HG02571 (cell line): ENCODE data around the gene SNTG2.

Experiments used
- ATAC-seq: cut with Tn5 transposase; IDR thresholded peaks from one replicate; pipeline ENCODE4 v1.9.1; 2021; ENCODE audit warnings: mild to moderate bottlenecking, moderate library complexity; ENCODE audit not compliant: unreplicated experiment

SNTG2 gene

DNA sequence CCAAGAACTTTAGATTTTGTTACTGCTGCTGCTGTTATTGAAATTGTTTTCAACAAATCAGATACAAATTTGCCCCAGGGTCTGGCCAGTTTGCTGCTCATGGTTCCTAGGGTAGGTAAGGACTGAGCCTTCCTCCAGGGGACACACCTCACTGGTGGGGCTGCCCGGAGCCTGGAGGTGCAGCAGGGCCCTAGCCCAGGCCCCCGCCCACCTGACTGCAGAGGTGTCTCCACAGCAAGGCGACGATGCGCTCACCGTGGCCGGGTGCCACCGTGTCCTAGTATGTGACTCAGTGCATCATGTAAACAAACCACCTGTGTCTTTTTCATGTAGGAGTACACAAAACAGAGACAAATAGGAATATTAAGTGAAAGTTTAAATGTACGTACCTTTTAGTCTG is 309.1 kb downstream of the SNTG2 start:
- no peak for ATAC-seq

DNA sequence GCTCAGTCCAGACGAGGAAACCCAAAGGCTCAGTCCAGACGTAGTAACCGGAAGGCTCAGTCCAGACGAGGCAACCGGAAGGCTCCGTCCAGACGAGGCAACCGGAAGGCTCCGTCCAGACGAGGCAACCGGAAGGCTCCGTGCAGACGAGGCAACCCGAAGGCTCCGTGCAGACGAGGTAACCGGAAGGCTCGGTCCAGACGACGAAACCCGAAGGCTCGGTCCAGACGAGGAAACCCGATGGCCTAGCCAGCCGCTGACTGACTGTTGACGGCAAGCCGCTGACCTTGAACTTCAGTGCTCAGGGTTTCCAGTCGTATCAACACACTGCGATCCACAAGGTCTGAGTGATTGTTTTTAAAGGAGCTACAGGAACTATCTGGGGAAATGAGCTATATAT is 312.0 kb downstream of the SNTG2 start:
- no peak for ATAC-seq

DNA sequence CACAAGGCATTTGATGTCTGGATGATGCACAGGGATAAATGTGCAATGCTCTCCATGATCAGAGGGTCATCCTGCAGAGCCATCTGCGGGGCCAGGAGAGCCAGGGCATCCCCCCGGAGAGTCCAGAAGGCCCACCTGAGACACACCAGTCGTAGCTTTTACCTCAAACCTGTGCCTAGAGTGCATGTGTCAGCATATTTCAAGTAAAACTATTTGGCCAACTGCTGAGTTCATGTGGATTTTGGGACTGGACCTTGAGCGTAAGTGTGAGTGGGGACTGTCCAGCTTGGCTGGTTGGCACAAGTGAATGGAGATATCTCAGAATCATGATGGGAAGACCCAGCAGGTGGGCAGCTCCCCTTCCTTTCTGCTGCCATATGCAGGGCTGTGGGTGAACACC is 314.8 kb downstream of the SNTG2 start:
- ATAC-seq, result no peak

DNA sequence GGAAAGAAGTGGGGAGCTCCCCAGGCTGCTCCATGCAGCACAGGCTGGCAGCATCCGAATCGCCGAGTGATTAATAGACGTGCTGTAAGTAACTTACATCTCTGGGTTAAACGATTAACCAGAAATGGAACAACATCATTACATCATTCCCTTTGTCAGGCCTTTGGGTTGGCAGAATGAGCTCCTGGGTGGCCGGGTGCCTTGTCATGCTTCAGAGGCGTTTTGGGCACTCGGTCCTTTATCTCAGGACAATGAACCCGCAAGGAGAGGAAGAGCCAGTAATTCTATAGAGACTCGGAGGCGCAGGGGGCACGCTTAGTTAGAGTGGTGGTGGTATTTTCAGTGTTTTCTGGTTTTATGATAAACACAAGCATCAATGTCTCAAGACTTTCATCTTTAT is 315.7 kb downstream of the SNTG2 start:
- ATAC-seq, result no peak

DNA sequence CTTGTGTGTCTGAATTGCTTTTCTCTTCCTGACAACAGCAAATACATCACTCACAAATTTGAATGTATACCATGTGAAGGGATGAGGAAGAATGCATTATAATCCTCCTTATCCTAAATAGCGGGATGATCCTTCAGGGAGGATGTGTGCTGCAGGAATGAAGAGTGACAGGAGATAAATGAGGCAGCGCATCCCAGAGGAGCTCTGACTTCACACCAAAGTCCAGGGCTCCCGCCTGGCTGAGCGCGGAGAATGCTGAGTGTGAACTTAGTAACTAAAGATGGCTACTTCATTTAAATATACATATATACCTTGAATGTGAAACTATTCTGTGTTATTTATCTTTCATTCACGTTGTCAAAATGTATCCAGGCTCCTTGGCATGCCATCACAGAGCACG is 317.4 kb downstream of the SNTG2 start:
- ATAC-seq, result no peak

DNA sequence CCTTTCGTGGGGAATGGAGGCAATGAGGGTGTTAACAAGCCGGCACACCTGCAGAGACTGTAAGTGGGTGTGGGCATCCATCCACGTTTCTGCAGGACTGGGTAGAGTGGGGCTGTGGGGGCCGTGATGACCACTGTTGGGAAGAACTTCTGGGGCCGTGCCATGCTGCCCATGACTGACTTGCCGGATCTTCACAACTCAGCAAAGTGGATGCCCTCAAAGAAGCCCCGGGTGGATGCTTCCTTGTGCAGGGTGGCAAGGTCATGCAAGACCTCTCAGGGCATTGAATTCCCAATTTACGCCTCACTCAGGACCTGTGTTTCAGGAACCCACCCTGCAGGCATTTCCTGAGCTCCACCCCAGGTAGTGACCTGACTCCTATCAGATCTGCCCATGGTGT is 319.2 kb downstream of the SNTG2 start:
- ATAC-seq, result no peak

DNA sequence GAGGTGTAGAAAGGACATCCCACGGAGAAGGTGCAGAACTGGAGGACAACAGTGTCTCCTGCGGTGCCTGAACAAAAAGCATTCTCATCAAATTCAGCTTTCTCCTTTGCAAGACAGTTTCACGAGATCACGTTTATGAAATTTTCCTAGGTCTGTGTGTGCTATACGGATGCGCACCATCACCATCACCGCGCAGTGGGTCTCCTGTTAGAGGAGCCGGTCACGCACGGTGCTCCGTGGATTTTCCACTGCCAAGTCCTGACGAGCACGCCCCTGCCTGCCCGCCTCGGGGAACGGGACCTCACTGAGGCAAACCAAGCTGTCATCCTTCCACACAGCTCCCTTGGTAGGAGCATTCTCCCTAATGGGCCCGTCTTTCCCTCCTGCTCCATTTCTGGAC is 322.2 kb downstream of the SNTG2 start:
- ATAC-seq, result no peak

DNA sequence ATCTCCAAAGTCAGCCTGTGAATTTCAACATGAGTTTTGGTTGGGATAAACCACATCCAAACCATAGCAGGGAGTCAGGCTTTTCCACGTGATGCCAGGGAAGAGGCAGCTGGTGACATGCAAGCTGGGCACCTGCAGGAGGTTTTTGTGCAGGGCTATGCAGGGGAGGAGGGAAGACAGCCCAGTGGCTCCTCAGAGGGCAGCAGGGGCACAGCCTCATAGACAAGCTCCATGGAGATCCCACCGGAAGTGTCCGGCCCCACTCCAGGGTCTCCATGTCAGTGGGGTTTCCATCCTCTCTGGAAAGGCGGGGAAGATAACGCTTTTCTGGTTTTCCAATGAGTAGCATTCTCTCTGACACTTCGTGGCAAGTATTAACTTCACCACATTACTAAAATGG is 327.0 kb downstream of the SNTG2 start:
- ATAC-seq, result no peak

DNA sequence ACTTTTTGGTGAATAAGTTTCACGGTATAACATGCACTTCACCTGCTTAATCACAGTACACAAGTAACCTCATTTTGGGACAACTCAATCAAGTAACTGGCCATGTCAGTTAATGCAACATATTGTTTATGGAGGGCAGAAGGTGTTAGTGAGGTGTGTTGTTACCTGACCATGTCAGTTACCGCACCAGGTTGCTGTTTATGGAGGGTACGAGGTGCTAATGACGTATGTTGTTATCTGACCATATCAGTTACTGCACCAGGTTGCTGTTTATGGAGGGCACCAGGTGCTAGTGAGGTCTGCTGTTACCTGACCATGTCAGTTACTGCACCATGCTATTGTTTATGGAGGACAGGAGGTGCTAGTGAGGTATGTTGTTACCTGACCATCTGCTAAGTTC is 327.5 kb downstream of the SNTG2 start:
- ATAC-seq, result no peak

DNA sequence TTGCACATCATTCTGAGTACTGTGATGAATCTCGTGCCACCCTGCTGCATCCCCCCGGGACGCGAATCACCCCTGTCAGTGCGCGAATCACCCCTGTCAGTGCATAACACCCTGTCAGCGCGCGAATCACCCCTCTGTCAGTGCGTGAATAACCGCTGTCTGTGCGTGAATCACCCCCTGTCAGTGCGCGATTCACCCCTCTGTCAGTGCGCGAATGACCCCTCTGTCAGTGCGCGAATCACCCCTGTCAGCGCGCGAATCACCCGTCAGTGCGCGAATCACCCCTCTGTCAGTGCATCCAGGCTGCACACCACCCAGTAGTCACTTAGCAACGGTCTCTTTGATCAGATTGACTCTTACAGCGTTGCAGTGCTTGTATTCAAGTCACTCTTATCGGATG is 328.2 kb downstream of the SNTG2 start:
- no peak for ATAC-seq

DNA sequence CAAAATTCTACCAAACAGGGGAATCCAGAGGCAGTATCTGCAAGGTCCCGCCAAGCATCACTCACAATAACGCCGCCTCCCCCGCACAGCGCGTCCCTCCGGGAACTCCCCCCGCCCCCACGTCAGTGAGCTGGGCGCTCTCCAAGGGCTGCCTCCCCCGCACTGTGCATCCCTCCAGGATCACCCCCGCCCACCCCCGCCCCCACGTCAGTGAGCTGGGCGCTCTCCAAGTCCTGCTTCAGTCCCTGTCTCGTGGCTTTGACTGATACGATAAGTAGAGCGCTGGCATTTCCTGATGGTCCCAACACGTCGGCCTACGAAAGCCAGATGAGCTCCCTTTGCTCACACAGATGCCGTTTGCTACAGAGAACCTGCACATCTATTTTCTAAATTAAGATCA is 331.9 kb downstream of the SNTG2 start:
- no peak for ATAC-seq

DNA sequence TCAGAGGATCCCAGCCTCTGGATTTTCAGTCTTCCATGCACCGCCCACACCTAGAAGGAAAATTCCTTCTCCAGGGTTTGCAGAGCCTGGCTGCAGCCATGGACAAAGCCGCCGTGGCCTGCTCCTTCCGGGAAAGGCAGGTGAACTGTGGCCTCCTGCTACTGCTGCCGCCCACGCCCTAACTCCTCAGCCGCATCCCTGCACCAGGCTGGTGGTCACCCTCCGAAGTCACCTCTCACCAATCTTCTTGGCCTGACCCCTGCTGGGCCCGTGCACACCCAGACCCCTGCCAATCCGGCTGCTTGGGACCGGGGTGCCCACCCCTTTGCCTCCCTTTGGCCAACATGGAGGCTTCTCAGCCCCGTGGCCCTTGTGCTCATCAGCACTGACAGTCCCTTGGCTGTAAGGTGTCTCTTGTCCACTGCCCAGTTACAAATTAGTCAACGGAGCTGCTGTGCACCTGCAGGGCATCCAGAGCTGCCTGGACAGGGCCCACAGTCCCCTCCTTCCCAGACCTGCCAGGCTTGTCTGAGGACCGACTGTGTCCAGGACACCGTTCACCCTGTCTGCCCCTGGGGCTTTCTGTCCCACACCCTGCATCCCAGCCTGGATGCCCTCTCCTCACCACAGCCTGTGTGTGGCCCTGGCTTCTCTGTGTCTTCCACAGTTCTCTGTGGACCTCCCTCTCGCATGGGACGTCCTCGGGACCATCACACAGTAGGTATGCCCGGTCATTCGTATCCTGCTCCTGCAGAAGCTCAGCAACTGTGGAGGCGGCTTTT is 332.6 kb downstream of the SNTG2 start:
- ATAC-seq, result no peak

DNA sequence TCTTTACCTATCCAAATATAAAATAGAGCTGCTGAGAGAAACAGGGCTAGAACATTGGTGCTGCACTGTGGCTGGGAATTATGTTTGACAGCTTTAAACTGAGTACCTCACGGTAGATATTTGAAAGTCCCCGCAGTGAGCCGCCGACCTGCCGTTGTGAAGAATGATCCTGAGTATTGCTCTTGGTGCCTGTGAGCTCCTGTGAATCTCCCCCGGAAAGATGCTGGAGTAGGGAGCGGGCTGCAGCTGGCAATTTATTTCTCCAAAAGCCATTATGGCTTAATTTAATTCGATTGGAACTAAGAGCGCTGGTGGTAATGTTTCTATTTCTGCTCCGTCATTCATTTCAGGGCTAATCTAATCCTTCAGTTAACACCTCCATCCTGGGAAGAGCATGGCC is 333.2 kb downstream of the SNTG2 start:
- ATAC-seq, result no peak

DNA sequence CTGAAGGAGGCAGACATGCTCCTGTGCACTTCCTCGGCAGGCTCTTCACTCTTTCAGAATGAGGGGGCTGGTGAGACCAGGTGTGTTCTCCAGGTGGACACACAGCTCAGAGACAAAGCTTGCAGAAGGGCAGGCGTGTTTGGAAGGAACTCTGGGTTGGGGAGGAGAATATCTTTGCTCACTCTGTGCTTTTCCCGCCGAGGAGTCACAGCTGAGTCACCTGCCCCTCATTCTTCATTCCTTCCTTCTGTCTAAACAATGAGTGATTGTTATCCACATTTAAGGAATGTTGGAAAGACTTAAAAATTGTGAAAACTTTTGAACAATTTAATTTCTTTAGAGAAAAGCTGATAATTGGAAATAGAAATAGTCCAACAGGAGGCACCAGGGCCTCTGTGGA is 336.3 kb downstream of the SNTG2 start:
- no peak for ATAC-seq

DNA sequence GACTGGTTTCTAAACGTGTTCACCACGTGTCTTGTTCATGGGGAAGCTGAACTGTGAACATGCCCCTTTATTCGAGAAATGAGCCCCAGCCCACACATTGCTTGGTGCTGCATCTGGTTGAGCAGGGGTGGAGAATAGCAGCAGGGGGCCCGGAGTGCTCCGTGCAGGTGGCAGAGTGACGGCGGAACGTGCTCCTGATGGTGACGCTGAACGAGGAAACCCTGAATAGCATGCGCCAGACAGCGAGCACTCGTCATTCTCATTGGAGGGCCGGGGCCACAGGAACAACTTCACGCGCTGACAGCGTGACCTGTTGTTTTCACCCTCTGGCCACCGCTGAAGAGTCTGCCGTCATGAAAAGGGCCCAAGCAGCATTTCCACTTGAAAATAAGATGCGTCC is 336.8 kb downstream of the SNTG2 start:
- ATAC-seq, result no peak

DNA sequence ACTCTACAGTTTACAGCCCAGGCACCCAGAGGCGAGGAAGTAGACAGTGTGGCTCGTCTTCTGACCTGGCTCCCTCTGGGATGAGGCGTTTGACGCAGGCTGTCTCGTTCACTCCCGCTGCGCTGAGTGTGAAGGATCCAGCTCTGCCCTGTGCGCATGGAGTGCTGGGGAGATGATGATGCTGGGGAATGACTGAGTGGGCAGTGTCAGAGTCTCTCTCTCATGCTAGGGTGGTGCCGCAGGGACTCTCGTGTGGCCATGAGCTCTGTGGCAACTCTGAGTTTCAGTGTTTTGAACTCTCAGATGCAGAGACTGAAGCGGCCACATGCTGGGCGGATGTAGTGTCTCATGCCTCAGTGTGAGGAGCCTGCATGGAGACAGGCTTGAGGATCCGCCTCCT is 344.3 kb downstream of the SNTG2 start:
- no peak for ATAC-seq

DNA sequence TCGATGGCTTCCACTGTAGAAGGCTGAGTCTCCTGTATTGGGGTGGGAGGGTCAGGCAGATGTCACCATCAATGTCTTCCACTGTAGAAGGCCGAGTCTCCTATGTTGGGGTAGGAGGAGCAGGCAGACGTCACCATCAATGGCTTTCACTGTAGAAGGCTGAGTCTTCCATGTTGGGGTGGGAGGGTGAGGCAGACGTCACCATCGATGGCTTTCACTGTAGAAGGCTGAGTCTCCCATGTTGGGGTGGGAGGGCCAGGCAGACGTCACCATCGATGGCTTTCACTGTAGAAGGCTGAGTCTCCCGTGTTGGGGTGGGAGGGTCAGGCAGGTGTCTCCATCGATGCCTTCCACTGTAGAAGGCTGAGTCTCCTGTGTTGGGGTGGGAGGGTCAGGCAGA is 345.1 kb downstream of the SNTG2 start:
- no peak for ATAC-seq

DNA sequence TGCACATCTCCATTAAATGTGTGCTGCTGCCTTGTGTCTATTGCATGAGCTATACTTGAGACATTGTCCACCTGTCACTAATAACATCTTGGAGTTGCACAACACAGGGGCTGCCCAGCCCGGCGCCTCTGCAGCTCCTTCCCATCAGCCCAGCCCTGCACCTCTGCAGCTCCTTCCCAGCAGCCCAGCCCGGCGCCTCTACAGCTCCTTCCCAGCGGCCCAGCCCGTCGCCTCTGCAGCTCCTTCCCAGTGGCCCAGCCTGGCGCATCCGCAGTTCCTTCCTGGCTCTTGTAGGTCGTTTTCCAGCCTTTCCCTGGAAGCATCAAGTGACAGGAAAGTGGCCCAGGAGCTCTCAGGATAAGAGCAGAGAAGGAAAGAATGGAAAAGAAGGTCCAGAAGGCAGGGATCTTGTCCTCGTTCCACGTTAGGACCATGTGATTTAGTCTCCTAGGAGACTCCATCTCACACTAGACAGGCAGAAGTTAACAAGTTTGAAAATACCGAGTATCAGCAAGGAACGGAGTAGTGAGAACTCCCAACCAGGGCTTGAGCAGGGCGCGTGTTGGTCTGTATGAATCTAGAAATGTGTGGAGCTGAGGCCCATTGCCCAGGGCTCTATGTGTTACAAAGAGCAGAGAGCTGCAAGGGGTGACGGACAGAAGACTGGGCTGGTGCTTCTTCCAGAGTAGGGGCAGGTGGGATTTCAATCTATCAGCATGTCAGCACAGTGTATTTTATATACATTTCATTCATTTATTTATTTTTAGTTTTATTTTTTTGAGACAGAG is 346.9 kb downstream of the SNTG2 start:
- no peak for ATAC-seq

DNA sequence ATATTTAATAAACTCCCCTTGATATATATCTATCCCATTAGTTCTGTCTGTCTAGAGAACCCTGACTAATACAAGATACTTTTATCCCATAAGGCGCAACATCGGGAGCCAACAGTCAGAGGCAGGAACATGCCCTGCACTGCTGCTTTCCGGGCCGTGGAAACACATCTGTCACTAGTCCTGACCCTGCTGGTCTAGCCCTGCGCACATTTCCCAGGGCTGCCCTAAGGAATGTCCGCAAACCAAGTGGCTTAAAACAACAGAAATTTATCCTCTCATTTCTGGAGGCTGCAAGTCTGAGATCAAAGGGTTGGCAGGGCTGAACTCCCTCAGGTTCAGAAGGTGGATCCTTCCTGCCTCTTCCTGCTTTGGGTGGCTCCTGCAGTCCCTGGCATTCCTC is 348.4 kb downstream of the SNTG2 start:
- no peak for ATAC-seq

DNA sequence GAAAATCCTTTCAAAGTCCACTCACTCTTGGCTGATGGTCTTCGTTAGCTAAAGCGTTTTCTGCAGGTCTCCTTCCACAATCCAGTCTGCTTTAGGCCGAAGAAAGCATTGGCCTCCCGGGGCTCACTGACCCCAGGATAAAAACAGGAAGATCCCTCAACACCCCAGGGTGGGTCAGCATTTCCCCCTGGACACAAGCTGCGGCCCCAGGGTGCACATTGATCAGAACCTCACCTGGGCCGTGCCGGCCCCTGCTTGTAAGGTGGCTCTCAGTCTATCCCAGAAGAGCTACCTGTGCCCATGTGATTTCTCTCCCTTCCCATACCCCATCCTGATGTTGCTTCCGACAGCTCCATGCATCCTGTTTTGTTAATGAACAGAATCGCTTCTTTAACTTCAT is 349.6 kb downstream of the SNTG2 start:
- no peak for ATAC-seq

DNA sequence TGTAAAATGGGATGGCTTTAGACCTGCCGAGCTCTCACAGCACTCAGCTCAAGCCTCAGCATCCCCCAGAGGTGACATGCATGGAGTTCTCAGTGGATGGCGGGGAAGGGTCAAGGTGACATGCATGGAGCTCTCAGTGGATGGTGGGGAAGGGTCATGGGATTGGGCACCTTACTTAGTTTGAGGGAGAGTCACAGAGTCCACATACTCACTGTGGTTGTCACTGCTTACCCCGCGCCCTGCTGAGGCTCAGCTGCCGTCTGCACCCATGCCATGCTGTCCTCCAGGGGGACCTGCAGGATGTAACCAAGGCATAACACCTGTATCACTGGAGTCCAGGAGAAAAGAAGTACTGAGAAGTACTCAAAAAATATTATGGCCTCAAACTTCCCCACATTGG is 350.4 kb downstream of the SNTG2 start:
- ATAC-seq, result no peak

DNA sequence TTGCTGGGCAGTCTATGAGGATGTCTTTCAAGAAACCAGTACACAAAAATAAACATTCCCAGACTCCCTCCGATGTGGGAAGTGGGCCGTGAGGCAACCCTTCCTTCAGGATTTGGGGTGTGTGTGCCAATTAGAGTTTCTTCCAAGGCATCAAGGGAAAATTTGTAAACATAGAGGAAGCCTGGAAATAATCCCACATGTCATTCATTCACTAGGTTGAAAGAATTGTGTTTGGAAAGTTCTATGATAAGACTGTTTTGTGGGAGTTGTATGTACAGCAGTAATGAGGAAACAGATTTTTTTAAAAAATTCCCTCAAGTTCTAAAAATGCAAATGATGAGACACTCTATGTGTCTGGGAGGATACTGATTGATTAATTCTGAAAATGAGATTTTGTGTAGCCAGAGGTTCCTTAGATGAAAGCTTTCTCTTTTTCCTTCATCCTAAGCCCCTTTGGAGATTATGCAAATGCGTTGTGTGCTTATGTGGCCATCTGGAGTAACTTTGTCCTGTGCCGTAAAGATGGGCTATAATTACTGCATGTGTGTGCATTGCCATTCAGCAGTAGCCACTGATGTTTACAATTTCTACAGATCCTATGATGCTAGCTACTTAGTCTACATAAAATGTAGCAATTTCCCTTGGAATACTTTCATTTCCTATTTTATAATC is 354.8 kb downstream of the SNTG2 start:
- ATAC-seq, result no peak
